GM12875 (cell line): ENCODE results near the gene CRYM.

Experiments
- H3K4me3 ChIP-seq: one replicate; pipeline ENCODE4 v1.5.1; 2011; ENCODE audit warnings: low read depth, low read length, control low read depth
- CTCF ChIP-seq: IDR thresholded peaks from 2 replicates; pipeline ENCODE4 v1.5.1; 2011; ENCODE audit warnings: low read depth, mild to moderate bottlenecking, control low read depth, inconsistent platforms, low read length, moderate library complexity, borderline replicate concordance; ENCODE audit not compliant: insufficient read depth

Gene CRYM

DNA sequence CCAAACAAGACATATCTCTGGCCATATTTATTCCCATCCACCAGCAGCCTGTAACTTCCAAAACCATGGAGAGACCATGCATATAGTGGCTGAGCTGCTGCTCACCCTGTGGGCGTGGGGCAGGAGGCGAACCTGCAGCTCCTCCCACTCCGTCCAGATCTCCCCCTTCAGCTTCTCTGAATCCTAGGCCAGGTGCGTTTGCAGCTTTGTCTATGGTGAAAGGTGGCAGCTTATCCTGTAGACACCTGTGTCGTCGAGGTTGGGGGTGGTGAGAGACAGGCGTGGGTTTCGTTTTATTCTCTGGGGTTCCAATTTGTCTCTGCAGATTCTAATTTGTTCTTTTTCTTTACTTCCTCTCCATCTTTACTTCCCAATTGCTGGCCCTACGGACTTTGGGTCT is 54.3 kb downstream of the CRYM start:
- TF ChIP-seq CTCF: no peak
- no peak overlapping the region for H3K4me3 ChIP-seq

DNA sequence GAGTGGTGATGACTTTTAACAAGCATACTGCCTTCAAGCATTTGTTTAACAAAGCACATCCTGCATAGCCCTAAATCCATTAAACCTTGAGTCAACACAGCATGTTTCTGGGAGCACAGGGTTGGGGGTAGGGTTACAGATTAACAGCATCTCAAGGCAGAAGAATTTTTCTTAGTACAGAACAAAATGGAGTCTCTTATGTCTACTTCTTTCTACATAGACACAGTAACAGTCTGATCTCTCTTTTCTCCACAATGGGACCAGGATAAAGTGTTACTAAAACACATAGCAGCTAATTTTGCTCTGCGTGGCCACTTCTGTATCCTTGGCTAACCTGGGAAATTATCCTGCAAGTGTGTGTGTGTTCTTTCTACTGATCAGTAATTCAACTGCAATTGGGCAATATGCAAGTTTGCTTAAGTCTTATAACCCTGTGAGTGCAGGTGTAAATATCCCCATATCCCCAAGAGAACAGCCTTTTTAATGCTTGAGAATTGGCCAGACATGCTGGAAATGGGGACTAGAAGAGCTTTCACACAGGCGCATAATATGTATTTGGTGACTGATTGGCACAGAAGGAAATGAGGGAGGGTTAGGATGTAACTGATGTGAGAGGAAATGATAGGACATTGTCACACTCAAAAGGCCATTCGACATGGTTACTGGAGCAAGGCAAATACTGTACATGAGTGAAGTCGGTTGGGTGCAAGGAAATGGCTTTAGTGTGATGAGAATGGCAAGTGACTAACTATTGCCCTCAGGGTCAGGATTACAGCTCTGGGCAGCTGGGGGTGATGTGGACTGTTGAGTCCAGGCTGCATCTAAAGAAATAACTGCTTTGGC is 55.4 kb downstream of the CRYM start:
- no peak overlapping the region for H3K4me3 ChIP-seq
- no peak for TF ChIP-seq CTCF

- no peak overlapping the region for H3K4me3 ChIP-seq
- TF ChIP-seq CTCF: no peak
These were observed 58.5 kb downstream of the CRYM start for GRCh38 chr16:21219551-21219950.

DNA sequence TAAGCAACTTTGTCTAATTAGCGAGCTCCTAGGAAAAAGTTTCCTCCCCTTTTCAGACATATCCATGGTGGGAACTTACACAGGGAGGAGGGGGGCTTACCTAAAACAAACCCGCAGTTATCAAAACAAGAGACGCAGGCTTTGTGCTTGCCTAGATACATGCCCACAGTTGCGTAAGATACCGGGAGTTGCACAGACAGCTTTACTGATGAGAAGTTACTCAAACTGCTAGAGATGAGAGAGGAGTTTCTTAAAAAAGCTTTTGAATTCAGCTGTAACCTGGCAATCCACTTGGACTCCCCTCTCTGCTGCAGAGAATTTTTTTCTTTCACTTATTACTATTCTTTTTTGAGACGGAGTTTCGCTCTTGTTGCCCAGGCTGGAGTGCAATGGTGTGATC is 59.9 kb downstream of the CRYM start:
- no peak for TF ChIP-seq CTCF
- H3K4me3 ChIP-seq: no peak overlapping the region

- no peak for TF ChIP-seq CTCF
- H3K4me3 ChIP-seq: no peak overlapping the region
These were observed 61.0 kb downstream of the CRYM start for GRCh38 chr16:21217121-21217520.

DNA sequence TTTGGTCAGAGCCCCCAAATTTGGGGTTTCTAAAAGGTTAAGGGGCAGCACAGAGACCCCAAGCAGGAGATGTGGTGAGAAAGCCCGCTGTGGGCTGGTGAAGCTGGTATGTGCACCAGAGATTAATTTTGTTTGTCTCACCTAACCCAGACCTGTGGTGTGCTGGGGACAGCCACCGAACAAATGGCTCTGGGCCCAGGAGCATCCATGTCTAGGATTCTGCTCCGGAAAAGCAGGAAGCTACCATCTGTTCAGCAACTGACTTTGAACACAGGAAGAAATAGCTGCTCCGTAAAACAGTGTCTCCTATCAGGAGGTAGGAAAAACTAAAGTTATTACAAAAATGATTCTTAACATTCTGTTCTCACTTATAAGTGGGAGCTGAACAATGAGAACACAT is 64.0 kb downstream of the CRYM start:
- no peak for TF ChIP-seq CTCF
- no peak overlapping the region for H3K4me3 ChIP-seq

GRCh38 chr16:21211486-21211885 is 66.6 kb downstream of the CRYM start, which contains the start of gene ZP2:
Gene ZP2 (minus strand): TSS chr16:21211574. CDS start chr16:21211547, 27 bp downstream.
- no peak within 1 kb of the TSS for H3K4me3 ChIP-seq
- no peak for TF ChIP-seq CTCF
